OCI-LY7 (cell line): ENCODE data around the gene FBXW7.

Experiments
- EZH2phosphoT487 ChIP-seq: fragments of 200-600 bp; sonication (generic); IDR thresholded peaks from 2 replicates; pipeline ENCODE4 v1.6.1; 2018; ENCODE audit warnings: low read depth, borderline replicate concordance, mild to moderate bottlenecking, mixed run types, antibody characterized with exemption, low read length, moderate library complexity, mixed read lengths
- TF ChIP-seq, protein P1 (sequence below): fragments of 200-600 bp; sonication (generic); conservative IDR thresholded peaks from 2 replicates; pipeline ENCODE4 v1.5.1; 2014; ENCODE audit warnings: mild to moderate bottlenecking, antibody characterized with exemption, low read length, moderate library complexity, mixed read lengths

DNA sequence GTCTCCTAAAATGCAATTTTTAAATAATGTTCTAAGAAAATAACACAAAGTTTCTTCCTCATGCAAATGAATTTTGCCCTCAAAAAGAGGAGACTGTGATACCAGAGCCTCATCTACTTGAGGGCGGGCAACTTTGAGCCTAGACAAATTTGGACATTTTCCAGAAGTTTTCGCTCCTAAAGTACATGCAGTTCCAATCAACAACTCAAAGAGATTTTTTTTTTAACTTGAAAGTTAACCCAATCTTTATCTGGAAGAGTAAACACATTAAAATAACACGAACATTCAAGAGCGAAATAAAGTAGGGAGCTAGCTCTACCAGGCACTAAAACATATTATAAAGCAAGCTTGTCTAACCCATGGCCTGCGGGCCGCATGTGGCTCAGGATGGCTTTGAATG lies 29.4 kb upstream of the FBXW7 start:
- TF ChIP-seq, protein P1, sequence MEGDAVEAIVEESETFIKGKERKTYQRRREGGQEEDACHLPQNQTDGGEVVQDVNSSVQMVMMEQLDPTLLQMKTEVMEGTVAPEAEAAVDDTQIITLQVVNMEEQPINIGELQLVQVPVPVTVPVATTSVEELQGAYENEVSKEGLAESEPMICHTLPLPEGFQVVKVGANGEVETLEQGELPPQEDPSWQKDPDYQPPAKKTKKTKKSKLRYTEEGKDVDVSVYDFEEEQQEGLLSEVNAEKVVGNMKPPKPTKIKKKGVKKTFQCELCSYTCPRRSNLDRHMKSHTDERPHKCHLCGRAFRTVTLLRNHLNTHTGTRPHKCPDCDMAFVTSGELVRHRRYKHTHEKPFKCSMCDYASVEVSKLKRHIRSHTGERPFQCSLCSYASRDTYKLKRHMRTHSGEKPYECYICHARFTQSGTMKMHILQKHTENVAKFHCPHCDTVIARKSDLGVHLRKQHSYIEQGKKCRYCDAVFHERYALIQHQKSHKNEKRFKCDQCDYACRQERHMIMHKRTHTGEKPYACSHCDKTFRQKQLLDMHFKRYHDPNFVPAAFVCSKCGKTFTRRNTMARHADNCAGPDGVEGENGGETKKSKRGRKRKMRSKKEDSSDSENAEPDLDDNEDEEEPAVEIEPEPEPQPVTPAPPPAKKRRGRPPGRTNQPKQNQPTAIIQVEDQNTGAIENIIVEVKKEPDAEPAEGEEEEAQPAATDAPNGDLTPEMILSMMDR, result no peak
- no peak for TF ChIP-seq EZH2phosphoT487
